Naive B cell (primary cell): ENCODE data around the gene MYH15. TPM values are rescaled to one million over a fixed set of nuclear protein-coding genes. Genes with fewer than 3 reads are reported as not detected.

Source experiments
- ATAC-seq, 2 donors: fragments of 150-1000 bp; cut with Tn5 transposase; 2 replicates each; pipeline ENCODE4 v1.10.0; 2021; ENCODE audit warnings: low read depth in 2 of 2, mild to moderate bottlenecking in 2 of 2, moderate library complexity in 2 of 2
- DNase-seq: peaks from one replicate; pipeline ENCODE4 v3.0.0; 2022
- H3K27ac Mint-ChIP-seq, 6 donors: one replicate each; pipeline ENCODE4 v1.8.0; 2020 to 2022; ENCODE audit warnings: mild to moderate bottlenecking in 6 of 6, mixed read lengths in 6 of 6, moderate library complexity in 5 of 6, inconsistent platforms in 2 of 6
- H3K27me3 Mint-ChIP-seq, 3 donors: one replicate each; pipeline ENCODE4 v1.8.0; 2021 to 2022; ENCODE audit warnings: mixed read lengths in 3 of 3, mild to moderate bottlenecking in 1 of 3
- H3K36me3 Mint-ChIP-seq, 2 donors: one replicate each; pipeline ENCODE4 v1.8.0; 2020 to 2022; ENCODE audit warnings: mixed read lengths in 2 of 2, inconsistent platforms in 1 of 2, mild to moderate bottlenecking in 1 of 2
- H3K4me1 Mint-ChIP-seq, 3 donors: one replicate each; pipeline ENCODE4 v1.8.0; 2020 to 2022; ENCODE audit warnings: mixed read lengths in 3 of 3, inconsistent platforms in 1 of 3, mild to moderate bottlenecking in 1 of 3, moderate library complexity in 1 of 3
- H3K4me3 Mint-ChIP-seq, 8 donors: one replicate each; pipeline ENCODE4 v1.8.0; 2020 to 2022; ENCODE audit warnings: mild to moderate bottlenecking in 8 of 8, mixed read lengths in 8 of 8, moderate library complexity in 8 of 8, inconsistent platforms in 2 of 8
- H3K9me3 Mint-ChIP-seq, 7 donors: one replicate each; pipeline ENCODE4 v1.8.0; 2020 to 2022; ENCODE audit warnings: mixed read lengths in 7 of 7, mild to moderate bottlenecking in 5 of 7, inconsistent platforms in 2 of 7, moderate library complexity in 1 of 7
- polyA plus RNA-seq, 6 donors: library from polyadenylated mRNA; unstranded; fragments of 300-500 nt; fragmentation: Illumina TruSeq; gene quantifications; one replicate each; pipeline ENCODE4 v1.2.3, GENCODE V29; 2021; ENCODE audit warnings: low read depth in 6 of 6

The MYH15 gene
- polyA plus RNA-seq, 6 donors from 2014 or later: 0.05 to 0.06 TPM; not detected in 4

DNA sequence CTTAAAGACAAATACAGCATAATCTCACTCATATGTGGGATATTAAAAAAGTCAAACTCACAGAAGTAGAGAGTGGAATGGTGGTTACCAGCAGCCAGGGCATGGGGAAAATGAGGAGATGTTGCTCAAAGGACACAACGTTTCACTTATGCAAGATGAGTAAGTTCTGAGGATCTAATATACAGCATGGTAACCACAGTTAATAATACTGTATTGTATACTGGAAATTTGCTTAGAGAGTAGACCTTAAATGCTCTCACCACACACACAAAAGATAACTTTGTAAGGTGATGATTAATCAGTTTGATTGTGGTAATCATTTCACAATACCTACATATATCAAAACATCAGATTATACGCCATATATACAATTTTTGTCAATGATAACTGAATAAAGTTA lies 60.0 kb downstream of the MYH15 start:
- H3K4me1 Mint-ChIP-seq: peaks cover 19 to 31% (median 26%) of the 10 kb centered on the region in 3 donors
- DNase-seq (no peak), ATAC-seq (no peak)
- H3K9me3 Mint-ChIP-seq: peaks cover 10 to 52% (median 37%) of the 10 kb centered on the region in 7 donors
- no peak overlapping the region for H3K27ac Mint-ChIP-seq
- H3K36me3 Mint-ChIP-seq: peaks cover 13 to 22% of the 10 kb centered on the region in 2 donors
- H3K27me3 Mint-ChIP-seq: no peaks in the 10 kb centered on the region
- H3K4me3 Mint-ChIP-seq: no peak overlapping the region

DNA sequence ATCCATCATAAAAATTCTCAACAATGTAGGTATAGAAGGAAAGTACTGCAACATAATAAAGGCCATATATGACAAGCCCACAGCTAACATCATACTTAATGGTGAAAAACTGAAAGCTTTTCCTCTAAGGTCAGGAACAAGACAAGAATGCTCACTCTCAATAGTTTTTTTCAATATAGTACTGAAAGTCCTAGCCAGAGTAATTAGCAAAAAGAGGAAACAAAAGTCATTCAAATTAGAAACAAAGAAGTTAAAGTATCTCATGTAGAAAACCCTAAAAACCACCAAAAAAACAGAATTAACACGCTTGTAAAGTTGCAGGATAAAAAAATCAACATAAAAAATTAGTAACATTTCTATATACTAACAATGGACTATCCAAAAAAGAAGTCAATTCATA lies 61.8 kb downstream of the MYH15 start:
- Mint-ChIP-seq H3K36me3 (peaks cover 13 to 22% of the 10 kb centered on the region in 2 donors), H3K4me1 (peaks cover 22 to 31% (median 26%) of the 10 kb centered on the region in 3 donors), H3K4me3 (peak overlapping the region in 7 of 8 donors; percentile 29 to 85 (median 43)), H3K9me3 (peaks cover 10 to 50% (median 38%) of the 10 kb centered on the region in 7 donors), H3K27me3 (no peaks in the 10 kb centered on the region), H3K27ac (peak overlapping the region in 1 of 6 donors; percentile 42)
- peak; percentile 90 to 98 for ATAC-seq
- peak; percentile 62 for DNase-seq

DNA sequence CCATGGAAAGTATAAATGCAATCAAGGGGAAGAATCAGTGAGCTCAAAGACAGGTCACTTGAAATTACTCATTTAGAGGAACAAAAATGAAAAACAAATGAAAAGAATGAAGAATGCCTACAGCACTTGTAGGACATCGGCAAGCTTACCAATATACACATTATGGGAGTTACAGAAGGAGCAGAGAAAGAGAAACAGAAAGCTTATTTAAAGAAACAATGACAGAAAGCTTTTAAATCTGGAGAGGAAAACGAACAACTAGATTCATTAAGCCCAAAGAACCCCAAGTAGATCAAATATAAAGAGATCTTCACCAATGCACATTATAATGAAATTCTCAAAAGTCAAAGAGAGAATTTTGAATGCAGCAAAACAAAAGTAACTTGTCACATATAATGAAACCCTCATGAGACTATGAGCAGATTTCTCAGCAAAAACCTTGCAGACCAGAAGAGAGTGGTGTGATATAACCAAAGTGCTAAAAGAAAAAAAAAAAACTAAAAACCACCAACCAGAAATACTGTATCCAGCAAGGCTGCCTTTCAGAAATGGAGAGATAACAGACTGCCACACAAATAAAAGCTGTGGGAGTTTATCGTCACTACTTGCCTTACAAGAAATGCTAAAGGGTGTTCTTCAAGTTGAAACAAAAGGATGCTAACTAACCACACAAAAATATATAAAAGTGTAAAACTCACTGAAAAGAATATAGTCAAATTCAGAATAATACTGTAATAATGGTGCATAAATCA lies 63.1 kb downstream of the MYH15 start:
- H3K4me3 Mint-ChIP-seq: peak overlapping the region in 3 of 8 donors; percentile 6 to 54 (median 8)
- peaks cover 22 to 31% (median 26%) of the 10 kb centered on the region in 3 donors for H3K4me1 Mint-ChIP-seq
- peaks cover 13 to 22% of the 10 kb centered on the region in 2 donors for H3K36me3 Mint-ChIP-seq
- H3K27ac Mint-ChIP-seq: peak overlapping the region in 2 of 6 donors; percentile 49 to 67
- H3K27me3 Mint-ChIP-seq: no peaks in the 10 kb centered on the region
- H3K9me3 Mint-ChIP-seq: peaks cover 10 to 50% (median 38%) of the 10 kb centered on the region in 7 donors
- ATAC-seq (no peak), DNase-seq (no peak)

DNA sequence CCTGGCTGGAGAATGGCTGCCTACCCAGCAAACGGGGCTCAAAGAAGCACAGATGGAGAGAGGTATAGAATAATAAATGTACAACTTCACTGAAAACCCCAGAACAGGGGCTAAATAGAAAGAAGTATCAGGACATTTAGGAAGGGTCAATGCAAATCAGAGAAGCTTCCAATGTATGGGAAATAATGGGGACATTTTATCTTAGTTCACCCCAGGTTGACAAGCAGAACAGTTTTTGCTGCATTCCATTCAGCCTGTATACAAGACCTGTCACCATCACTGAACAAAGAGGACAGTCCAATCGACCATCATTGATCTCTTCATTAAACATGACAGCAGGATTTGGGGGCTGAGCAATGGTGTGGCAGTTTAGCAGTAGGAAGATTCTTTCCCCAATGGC lies 68.1 kb downstream of the MYH15 start:
- no peak overlapping the region for H3K4me3 Mint-ChIP-seq
- peaks cover 10 to 15% (median 14%) of the 10 kb centered on the region in 3 donors for H3K4me1 Mint-ChIP-seq
- H3K36me3 Mint-ChIP-seq: peaks cover 11 to 12% of the 10 kb centered on the region in 2 donors
- H3K27me3 Mint-ChIP-seq: peaks cover 0 to 5% (median 0%) of the 10 kb centered on the region in 3 donors
- no peak overlapping the region for H3K27ac Mint-ChIP-seq
- DNase-seq (no peak), ATAC-seq (no peak)
- H3K9me3 Mint-ChIP-seq: peaks cover 6 to 29% (median 16%) of the 10 kb centered on the region in 7 donors

DNA sequence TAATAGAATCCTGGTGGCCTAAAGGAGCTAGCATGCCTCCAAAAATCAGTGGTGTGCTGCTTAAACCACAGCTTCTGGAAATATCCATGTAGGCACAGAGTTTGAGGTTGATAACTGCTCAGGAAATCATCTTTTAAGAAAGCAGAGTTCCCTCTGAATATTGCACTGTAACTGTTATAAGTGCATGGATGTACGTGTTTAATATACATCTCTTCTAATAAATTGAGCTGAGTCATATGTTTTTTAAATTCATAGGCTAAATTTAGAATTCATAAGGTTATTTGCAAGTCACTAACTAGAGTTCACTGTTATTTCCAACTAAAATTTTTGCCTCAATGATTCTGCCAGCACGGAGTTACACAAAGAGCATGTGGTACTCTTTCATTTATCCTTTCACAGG lies 68.9 kb downstream of the MYH15 start:
- ATAC-seq (no peak), DNase-seq (no peak)
- H3K4me3 Mint-ChIP-seq: no peak overlapping the region
- no peak overlapping the region for H3K27ac Mint-ChIP-seq
- H3K9me3 Mint-ChIP-seq: peaks cover 0 to 22% (median 9%) of the 10 kb centered on the region in 7 donors
- peaks cover 0 to 5% (median 0%) of the 10 kb centered on the region in 3 donors for H3K27me3 Mint-ChIP-seq
- H3K36me3 Mint-ChIP-seq: peaks cover 3 to 5% of the 10 kb centered on the region in 2 donors
- H3K4me1 Mint-ChIP-seq: peaks cover 3 to 8% (median 6%) of the 10 kb centered on the region in 3 donors

DNA sequence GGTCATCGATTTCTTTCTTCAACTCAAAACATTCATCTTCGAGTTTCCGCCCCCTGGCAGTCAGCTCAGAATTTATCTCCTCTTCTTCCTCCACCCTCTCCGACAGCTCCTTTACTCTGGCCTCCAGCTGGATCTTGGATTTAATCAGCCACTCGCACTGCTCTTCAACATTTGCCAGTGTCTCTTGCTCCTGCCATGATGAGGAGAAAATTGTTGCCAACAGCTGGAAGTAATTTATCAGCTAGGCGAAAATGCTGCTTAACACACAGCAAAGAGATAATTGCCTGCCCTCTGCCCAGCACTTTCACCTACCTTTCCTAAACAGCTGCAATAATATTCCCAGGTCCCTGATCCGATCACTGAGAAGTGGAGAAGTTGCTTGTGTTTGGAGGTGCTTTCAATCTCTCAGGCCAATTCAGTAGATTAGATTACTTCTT lies 69.3 kb downstream of the MYH15 start:
- Mint-ChIP-seq H3K9me3 (peaks cover 0 to 17% (median 5%) of the 10 kb centered on the region in 7 donors), H3K36me3 (peaks cover 0 to under 1% of the 10 kb centered on the region in 2 donors), H3K4me3 (no peak overlapping the region), H3K27ac (peak overlapping the region in 1 of 6 donors; percentile 59), H3K4me1 (peaks cover 3 to 7% (median 3%) of the 10 kb centered on the region in 3 donors), H3K27me3 (peaks cover 0 to 5% (median 0%) of the 10 kb centered on the region in 3 donors)
- no peak for DNase-seq
- no peak for ATAC-seq

DNA sequence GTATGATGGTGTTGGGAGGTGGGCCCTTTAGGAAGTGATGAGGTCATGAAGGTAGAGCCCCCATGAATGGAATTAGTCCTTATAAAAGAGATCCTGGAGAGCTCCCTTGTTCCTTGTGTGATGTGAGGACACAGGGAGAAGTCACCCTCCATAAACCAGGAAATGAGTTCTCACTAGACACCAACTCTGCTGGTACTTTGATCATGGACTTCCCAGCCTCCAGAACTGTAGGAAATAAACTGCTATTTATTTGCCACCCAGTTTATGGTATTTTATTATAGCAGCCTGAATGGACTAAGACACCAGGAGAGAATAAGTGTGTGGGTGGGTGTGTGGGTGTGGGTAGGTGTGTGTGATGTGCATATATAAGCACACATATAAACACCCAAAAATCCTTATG lies 71.9 kb downstream of the MYH15 start:
- Mint-ChIP-seq H3K4me1 (peaks cover 0 to 7% (median 0%) of the 10 kb centered on the region in 3 donors), H3K27ac (no peak overlapping the region), H3K36me3 (no peaks in the 10 kb centered on the region), H3K27me3 (peaks cover 0 to 5% (median 0%) of the 10 kb centered on the region in 3 donors), H3K9me3 (peaks cover 0 to 6% (median 2%) of the 10 kb centered on the region in 7 donors), H3K4me3 (no peak overlapping the region)
- ATAC-seq (no peak), DNase-seq (no peak)

DNA sequence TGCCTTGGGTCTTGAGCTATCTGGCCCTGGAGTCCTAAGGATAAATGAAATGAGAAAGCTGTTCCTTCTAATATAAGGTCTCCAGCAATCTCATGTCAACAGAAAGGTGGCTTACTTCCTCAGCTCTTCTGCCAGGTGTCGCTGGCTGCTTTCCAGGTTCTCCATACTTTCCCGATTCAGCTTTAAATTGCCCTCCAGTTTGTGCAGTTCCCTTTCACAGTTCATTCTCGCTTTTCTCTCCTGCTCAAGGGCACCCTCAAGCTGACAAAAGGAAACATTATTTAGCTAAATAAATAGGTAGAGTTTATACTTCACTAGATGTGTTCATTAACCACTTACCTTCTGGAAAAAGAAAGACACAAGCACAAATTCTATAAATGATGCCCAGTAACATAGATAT lies 73.0 kb downstream of the MYH15 start:
- ATAC-seq: no peak
- Mint-ChIP-seq H3K27me3 (peaks cover 0 to 5% (median 0%) of the 10 kb centered on the region in 3 donors), H3K4me3 (no peak overlapping the region)

DNA sequence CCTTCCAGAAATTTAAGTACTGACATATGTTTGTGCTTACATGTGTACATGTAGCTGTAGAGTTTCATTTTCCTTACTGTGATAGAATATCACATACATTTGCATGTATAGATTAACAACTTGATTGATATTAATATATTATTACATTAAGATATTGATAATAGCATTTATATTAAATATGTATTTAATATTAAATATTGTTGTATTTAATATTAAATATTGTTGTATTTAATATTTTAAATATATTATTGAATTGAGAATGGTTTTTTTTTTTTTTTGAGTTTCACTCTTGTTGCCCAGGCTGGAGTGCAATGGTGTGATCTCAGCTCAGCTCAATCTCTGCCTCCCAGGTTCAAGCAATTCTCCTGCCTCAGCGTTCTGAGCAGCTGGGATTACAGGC lies 76.5 kb downstream of the MYH15 start:
- Mint-ChIP-seq H3K4me3 (no peak overlapping the region), H3K9me3 (peaks cover 2 to 26% (median 16%) of the 10 kb centered on the region in 7 donors), H3K36me3 (no peaks in the 10 kb centered on the region), H3K27me3 (no peaks in the 10 kb centered on the region), H3K27ac (no peak overlapping the region), H3K4me1 (peaks cover 0 to 8% (median 0%) of the 10 kb centered on the region in 3 donors)
- ATAC-seq (no peak), DNase-seq (no peak)

More for the DNA sequence above, 73.0 kb downstream of the MYH15 start:
- H3K27ac Mint-ChIP-seq: no peak overlapping the region
- H3K9me3 Mint-ChIP-seq: peaks cover 2 to 16% (median 10%) of the 10 kb centered on the region in 7 donors
- no peak for DNase-seq
- H3K36me3 Mint-ChIP-seq: no peaks in the 10 kb centered on the region
- H3K4me1 Mint-ChIP-seq: peaks cover 0 to 7% (median 0%) of the 10 kb centered on the region in 3 donors

DNA sequence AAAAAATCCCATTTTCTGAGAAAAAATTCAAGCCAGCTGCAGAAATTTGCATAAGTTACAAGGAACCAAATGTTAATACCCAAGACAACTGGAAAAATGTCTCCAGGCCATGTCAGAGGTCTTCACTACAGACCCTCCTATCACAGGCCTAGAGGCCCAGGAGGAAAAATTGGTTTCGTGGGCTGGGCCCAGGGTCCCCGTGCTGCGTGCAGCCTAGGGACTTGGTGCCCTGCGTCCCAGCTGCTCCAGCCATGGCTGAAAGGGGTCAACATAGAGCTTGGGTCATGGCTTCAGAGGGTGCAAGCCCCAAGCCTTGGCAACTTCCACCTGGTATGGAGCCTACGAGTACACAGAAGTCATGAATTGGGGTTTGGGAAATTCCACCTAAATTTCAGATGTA lies 78.0 kb downstream of the MYH15 start:
- H3K4me1 Mint-ChIP-seq: peaks cover 7 to 11% (median 7%) of the 10 kb centered on the region in 3 donors
- no peak overlapping the region for H3K27ac Mint-ChIP-seq
- DNase-seq (no peak), ATAC-seq (no peak)
- no peaks in the 10 kb centered on the region for H3K27me3 Mint-ChIP-seq
- H3K36me3 Mint-ChIP-seq: no peaks in the 10 kb centered on the region
- no peak overlapping the region for H3K4me3 Mint-ChIP-seq
- peaks cover 2 to 26% (median 16%) of the 10 kb centered on the region in 7 donors for H3K9me3 Mint-ChIP-seq

DNA sequence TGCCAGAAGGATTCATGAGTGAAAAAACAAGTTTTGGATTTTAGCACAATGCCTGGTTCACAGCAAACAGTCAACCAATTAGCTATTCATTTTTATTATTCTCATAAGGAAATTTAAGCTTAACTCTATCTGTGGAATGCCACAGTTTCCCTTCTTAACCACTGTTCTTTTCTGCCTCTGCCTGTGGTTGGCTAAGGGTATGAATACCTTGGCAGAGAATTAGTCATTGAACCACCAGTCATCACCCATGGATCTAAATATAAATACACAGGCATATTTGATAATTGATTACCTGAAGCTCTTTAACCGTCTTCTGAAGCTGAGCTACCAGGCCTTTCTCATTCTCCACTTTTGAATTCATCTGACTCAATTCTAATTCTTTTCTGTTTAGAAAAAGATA lies 79.9 kb downstream of the MYH15 start:
- no peak overlapping the region for H3K4me3 Mint-ChIP-seq
- peak overlapping the region in 1 of 6 donors; percentile 5 for H3K27ac Mint-ChIP-seq
- no peak for DNase-seq
- peaks cover 2 to 26% (median 16%) of the 10 kb centered on the region in 7 donors for H3K9me3 Mint-ChIP-seq
- peaks cover 10 to 18% (median 10%) of the 10 kb centered on the region in 3 donors for H3K4me1 Mint-ChIP-seq
- H3K36me3 Mint-ChIP-seq: no peaks in the 10 kb centered on the region
- no peak for ATAC-seq
- H3K27me3 Mint-ChIP-seq: no peaks in the 10 kb centered on the region

DNA sequence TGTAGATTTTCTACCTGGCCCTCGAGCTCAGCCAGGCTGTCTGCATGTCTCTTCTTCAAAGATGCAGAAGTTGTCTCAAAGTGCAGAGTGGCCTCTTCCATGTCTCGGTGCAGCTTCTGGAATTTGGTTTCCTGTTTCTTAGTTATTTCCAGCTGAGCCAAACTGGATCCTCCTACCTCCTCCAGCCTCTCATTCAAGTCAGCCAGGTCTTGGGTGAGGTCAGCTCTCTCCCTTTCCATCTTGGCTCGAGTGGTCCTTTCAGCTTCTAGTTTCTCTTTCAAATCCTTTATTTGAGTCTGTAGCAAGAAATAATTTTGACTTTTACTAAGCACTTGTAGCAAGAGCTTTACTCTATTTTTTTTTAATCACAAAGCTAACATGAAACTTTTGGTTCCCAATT lies 81.8 kb downstream of the MYH15 start:
- Mint-ChIP-seq H3K27me3 (no peaks in the 10 kb centered on the region), H3K36me3 (no peaks in the 10 kb centered on the region), H3K27ac (peak overlapping the region in 4 of 6 donors; percentile 1 to 79 (median 10)), H3K4me1 (peaks cover 13 to 23% (median 14%) of the 10 kb centered on the region in 3 donors), H3K9me3 (peaks cover 2 to 22% (median 15%) of the 10 kb centered on the region in 7 donors), H3K4me3 (peak overlapping the region in 1 of 8 donors; percentile 59)
- no peak for ATAC-seq
- DNase-seq: no peak

DNA sequence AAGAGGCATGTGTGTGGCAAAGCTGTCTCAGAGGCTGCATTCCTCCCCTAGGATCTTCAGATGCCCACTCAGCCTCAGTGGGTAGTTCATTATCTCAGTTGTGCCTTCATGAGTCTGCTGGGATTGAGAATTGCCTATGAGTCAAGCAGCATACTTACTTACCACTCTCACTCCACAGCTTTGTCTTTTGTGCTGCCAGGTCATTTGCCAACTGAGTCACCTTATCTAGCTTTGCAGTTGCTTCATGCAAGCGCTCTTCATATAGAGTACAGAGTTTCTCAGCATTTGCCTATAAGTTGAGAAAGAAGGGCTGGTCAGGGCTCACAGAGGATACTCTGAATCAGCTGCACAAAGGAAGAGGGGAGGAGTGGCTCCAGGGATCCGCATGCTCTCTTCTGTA lies 89.5 kb downstream of the MYH15 start:
- H3K4me1 Mint-ChIP-seq: peaks cover 6 to 10% (median 9%) of the 10 kb centered on the region in 3 donors
- no peak overlapping the region for H3K4me3 Mint-ChIP-seq
- H3K36me3 Mint-ChIP-seq: peaks cover 0 to 4% of the 10 kb centered on the region in 2 donors
- H3K27me3 Mint-ChIP-seq: no peaks in the 10 kb centered on the region
- H3K27ac Mint-ChIP-seq: no peak overlapping the region
- H3K9me3 Mint-ChIP-seq: peaks cover 0 to 3% (median 0%) of the 10 kb centered on the region in 7 donors
- ATAC-seq (no peak), DNase-seq (no peak)
